Dermis microvascular lymphatic vessel endothelial cell (primary cell): Measurements from ENCODE around the gene VAV2. TPM values are rescaled to one million over a fixed set of nuclear protein-coding genes. Genes with fewer than 3 reads are reported as not detected.
A peak's percentile ranks its signal among the peaks of the same experiment; 100 is the strongest.
"Not testable (repeated sequence)": the region's sequence is repeated elsewhere in the genome, so short reads cannot be mapped to it uniquely, and the experiment has no call there.

Source experiments
- DNase-seq, 2 donors: peaks; one replicate each; pipeline versions ENCODE4 v3.0.0 to v3.0.0-alpha.2; 2010; ENCODE audit warnings: low read depth in 2 of 2
- total RNA-seq: library from RNA; depleted of rRNA; stranded (reverse); fragments of >200 nt; gene quantifications from 2 replicates; pipeline ENCODE4 v1.2.1, GENCODE V29; 2014

The VAV2 gene
- total RNA-seq, 1 donor from 2014 or later, result 15.0 TPM

GRCh38 chr9:133971121-133971951 is 20.8 kb downstream of the VAV2 start:
- no peak for DNase-seq

DNA sequence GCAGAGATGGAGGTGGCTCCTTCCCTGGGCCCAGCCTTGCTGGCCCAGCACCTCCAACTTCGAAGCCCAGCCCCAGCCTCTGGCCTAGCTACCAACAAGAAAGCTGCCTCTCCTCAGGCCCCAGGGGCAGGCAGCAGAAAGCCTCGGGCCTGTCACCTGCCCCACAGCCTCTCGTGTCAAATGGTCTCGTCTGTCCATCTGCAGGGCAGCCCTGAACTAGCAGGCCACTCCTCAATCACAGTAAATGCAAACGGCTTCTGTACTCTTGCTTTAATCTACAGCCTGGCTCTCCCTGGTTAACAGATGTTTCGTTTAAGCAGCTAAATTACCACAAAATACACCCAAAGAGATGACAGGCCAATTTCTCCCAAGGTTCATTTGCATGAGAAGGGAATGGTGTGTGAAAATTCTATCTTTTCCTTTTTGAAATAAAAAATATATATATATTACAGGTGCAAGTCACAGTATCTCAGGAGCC is 21.5 kb downstream of the VAV2 start:
- no peak for DNase-seq

DNA sequence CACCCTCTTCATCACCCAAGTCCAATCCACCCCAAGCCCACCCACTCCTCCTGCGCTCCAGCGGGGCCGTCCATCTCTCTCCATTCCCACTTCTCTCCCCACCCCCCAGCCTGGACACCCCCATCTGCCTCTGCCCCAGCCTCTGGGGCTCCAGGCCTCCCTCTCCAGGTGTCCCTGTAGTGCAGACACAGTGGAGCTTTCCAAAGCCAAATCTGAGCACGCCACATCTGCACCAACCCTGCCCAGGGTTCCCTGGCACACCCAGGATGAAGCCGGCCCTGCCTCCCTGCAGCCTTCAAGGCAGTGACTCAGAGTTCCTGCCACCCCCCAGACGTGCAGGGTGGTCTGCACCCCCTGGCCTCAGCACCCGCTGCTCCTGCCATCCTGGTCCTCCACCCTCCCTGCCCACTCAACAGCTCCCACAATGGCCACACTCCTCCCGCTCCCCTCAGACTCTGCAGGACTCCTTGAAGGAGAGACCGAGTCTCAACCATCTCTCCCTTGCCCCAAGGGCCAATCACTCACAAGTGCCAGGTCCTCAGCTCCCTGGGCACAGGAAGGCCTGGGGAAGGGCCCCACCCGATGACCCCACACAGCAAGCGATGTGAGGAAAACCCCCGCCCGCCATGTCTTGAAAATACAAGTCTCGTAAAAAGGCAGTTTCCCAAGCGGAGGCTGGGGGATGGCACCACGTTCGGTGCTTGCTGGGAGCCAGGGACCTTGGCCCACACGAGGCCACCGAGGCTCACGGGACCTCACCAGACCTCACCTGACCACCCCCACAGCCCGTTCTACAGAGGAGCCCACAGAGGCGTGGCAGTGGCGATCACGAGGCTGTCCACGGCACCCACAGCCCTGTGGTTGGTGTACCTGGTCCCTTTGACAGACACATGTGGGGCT is 22.2 kb downstream of the VAV2 start:
- no peak for DNase-seq

GRCh38 chr9:133968966-133969617 is 23.0 kb downstream of the VAV2 start:
- no peak for DNase-seq

DNA sequence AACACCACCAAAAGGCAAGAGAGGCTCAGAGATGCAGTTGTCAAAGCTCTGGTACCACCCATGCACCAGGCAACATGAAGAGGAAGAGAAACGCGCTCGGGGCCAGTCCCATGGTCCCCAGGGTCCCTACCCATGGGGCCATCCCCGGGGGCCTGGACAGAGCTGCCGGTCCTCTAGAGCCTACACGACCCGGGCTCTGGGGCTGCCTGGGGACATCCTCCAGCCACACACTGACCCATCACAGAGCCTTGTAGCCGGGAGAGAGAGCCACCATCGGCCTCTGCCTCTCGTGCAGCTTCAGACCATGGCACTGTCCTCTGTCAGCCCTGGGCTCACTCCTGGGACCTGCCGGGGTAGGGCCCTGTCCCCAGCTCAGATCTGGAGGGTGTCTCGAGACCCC is 23.7 kb downstream of the VAV2 start:
- DNase-seq, result no peak

GRCh38 chr9:133967024-133967741 is 24.9 kb downstream of the VAV2 start:
- no peak for DNase-seq

- DNase-seq, result no peak
Observed at GRCh38 chr9:133964463-133964862, 27.7 kb downstream of the VAV2 start.

GRCh38 chr9:133963166-133963565 is 29.0 kb downstream of the VAV2 start:
- no peak for DNase-seq

- no peak for DNase-seq
Observed at GRCh38 chr9:133962341-133962740, 29.8 kb downstream of the VAV2 start.

DNA sequence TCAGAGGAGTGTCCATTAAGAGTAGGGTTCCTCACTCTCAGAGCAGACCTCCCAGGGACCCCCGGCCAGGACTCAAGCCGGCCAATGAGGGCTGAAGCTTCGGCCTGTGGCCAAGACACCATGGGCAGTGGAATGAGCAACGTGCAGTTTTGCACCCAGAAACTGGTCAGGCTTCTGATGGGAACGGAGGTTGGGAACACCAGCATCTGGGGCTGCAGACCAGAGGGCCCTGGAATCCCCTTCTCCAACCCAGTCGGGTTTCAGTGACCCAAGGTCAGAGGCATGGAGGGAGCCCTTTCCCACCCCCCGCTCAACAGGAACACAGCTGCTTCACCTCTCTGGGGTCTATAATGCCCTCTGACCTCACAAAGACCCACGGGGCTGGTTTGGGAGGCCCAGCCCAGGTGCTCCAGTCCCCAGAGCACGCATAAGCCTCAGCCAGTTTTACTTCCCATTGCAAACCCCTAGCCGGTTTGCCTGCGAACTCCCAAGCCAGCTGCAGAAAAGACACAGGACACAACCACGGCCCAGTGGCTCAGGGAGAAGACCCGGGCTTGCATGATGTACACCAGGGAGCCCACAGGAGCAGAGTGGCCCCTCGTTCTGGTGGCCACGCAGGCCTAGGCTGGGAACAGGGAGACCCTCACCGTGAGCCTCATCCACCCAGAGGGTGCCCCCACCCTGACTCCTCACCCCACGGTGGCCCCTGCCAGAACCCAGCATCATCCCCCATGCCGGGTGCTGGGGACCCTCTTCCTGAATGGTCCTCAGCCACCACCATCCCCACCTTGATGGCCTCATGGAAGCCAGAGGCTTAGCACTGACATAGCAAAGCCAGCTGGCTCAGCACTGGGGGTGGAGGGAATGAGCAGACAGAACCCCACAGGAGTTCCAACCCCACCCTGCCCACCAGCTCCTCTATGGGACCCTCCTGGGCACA is 30.6 kb downstream of the VAV2 start:
- no peak for DNase-seq

- DNase-seq, result peak in 1 of 2 donors; percentile 34
Observed at GRCh38 chr9:133960568-133961129, 31.5 kb downstream of the VAV2 start.

DNA sequence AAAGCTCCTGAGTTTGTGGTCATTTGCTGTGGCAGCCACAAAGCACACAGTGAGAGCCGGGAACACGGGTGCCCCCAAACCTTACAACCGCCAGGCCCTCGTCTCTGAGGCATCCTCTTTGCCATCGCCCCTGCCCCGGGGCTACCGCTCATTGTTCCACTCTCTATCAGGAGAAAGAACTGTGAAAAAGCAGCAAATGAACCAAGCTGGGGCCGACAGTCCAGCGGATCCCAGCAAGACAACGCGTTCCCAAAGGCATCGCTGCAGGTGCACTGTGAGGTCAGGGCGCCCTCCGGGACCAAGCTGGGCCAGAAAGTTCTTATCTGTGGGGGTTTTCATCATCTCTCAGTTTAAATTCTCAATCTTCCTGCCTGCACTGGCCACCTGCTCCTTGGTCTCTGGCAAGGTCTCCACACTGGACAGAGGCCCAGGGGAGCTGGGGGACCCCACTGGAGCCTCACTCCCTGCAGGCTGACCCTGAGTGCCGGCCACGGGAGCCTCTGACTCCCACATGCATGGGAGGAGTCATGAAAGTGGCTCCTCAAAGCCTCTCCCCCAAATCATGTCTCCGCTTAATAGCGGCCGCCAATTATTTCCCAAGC is 32.1 kb downstream of the VAV2 start:
- no peak for DNase-seq

- no peak for DNase-seq
Observed at GRCh38 chr9:133959171-133959570, 33.0 kb downstream of the VAV2 start.

DNA sequence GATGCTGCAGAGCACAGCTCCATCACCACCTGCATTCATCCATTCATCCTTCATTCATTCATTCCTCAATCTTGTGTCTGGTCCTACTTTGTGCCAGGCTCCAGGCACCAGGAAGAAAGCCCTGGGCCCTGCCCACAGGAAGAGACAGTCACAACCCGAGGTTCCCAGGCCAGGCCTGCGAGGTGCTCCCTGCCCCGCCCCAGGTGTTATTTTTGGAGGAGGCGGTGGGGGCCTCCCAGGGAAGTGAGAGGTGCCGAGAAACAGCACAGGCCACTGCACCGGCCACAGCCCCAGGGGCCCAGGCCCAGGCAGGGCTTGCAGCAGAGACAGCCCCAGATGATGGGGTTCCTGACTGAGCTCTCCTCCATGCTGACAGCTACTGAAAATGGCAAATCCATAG is 33.4 kb downstream of the VAV2 start:
- no peak for DNase-seq

DNA sequence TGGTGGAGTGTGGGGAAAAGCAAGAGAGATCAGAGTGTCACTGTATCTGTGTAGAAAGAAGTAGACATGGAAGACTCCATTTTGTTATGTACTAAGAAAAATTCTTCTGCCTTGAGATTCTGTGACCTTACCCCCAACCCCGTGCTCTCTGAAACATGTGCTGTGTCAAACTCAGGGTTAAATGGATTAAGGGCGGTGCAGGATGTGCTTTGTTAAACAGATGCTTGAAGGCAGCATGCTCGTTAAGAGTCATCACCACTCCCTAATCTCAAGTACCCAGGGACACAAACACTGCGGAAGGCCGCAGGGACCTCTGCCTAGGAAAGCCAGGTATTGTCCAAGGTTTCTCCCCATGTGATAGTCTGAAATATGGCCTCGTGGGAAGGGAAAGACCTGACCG is 34.4 kb downstream of the VAV2 start:
- not testable (repeated sequence) for DNase-seq

- DNase-seq, result no peak
Observed at GRCh38 chr9:133957328-133957727, 34.8 kb downstream of the VAV2 start.

DNA sequence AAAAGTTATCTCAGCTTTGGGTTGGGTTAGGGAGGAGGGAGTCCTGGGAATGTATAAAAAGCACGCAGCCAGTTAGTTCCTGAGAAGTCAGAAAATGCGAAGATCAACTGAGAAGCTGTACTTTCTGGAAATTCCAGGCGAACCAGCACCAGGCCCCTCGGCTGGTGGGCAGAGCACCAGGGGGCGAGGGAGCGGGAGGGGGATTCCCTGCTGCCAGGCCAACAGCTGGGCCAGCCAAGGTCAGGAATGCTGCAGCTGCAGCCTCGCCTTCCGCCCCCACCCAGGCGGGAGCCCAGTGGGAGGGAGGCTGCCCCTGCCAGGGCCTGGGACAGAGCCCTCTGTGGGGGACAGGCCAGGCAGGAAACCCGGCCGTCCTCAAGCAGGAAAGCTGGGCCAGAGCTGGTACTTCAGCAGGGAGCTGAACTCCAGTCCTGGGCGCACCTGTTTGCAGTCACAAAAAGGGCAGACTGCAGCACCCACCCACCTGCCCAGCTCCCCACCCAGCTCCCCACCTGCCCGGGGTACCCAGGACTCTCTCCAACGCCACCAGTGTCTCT is 35.5 kb downstream of the VAV2 start:
- DNase-seq, result peak in 1 of 2 donors; percentile 62

DNA sequence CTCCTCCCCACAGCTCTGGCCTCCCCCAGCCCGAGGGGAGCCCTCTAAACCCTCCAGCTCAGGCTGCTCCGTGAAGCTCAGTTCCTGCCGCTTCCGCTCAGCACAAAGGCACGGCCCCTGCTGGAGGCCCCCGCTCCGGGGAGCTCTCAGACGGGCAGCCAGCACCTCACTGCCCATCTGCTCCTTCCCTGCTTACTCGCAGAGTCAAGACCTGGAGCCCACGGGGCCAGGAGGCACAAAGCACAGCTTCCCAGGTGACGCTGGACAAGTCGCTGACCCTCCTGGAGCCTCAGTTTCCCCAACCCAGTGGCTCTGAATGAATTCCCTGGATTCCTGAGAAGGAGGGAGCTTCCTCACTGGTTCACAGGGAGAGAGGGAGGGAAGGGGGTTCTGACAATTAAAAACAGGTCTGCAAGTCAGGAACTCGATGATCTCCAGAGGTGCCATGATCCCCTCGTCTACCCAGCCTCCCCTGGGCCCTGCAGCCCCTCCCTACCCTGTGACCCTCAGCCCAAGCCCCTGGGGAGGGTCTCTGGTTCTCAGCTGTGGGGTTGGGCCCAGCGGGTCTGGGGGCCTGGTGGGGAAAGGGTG is 36.2 kb downstream of the VAV2 start:
- peak in 1 of 2 donors; percentile 49 for DNase-seq
